Measurements from ENCODE around the gene KCTD2. TPM values are rescaled to one million over a fixed set of nuclear protein-coding genes. Genes with fewer than 3 reads are reported as not detected.

Gene KCTD2
- total RNA-seq, 4 donors from 2014 or later: 20.3 to 37.7 (median 29.9) TPM

GRCh38 chr17:75113798-75114551 is 67.0 kb downstream of the KCTD2 start:
- no peak for TF ChIP-seq EP300 (IDR thresholded peaks at IDR 0.05)
- peak; percentile 11 to 66 for TF ChIP-seq POLR2AphosphoS5 (IDR thresholded peaks at IDR 0.05)
- TF ChIP-seq POLR2A (IDR thresholded peaks at IDR 0.05; ENCODE audit: low read depth): no peak
- peak in 2 of 3 experiments; percentile 97 for TF ChIP-seq CTCF (IDR thresholded peaks at IDR 0.05)
- no peaks in the 10 kb centered on the region for H3K27me3 ChIP-seq
- DNase-seq (ENCODE audit: extremely low spot score): peak; percentile 98
- H3K36me3 ChIP-seq: peaks cover 0 to 13% (median 5%) of the 10 kb centered on the region in 4 donors
- WGBS: 12% methylated on average over 5 of the region's 22 CpGs
- H3K4me1 ChIP-seq: peaks cover 30 to 59% (median 48%) of the 10 kb centered on the region in 4 donors
- peak overlapping the region; percentile 77 to 86 (median 82) for H3K27ac ChIP-seq (replicated peaks in 1 of 4)
- H3K9me3 ChIP-seq: no peaks in the 10 kb centered on the region
- peak overlapping the region; percentile 53 to 64 (median 58) for H3K4me3 ChIP-seq
- intact Hi-C loops (cut with DNase I): loop anchor here (2.0 kb wide), 2 partner anchors 17 to 91 kb away; partner anchors contain the start of genes NT5C and NUP85

GRCh38 chr17:75114552-75115314 is 67.7 kb downstream of the KCTD2 start:
- TF ChIP-seq EP300 (IDR thresholded peaks at IDR 0.05) (no peak), POLR2AphosphoS5 (IDR thresholded peaks at IDR 0.05) (no peak), POLR2A (IDR thresholded peaks at IDR 0.05; ENCODE audit: low read depth) (no peak), CTCF (IDR thresholded peaks at IDR 0.05) (no peak)
- H3K9me3 ChIP-seq: no peaks in the 10 kb centered on the region
- no peaks in the 10 kb centered on the region for H3K27me3 ChIP-seq
- H3K36me3 ChIP-seq: peaks cover 0 to 16% (median 6%) of the 10 kb centered on the region in 4 donors
- intact Hi-C loops (cut with DNase I): loop anchor here (2.0 kb wide), 2 partner anchors 16 to 90 kb away; partner anchors contain the start of genes NT5C and NUP85
- WGBS: 51% methylated on average over 19 of the region's 19 CpGs
- peak overlapping the region; percentile 77 to 86 (median 82) for H3K27ac ChIP-seq (replicated peaks in 1 of 4)
- peak overlapping the region; percentile 53 to 64 (median 58) for H3K4me3 ChIP-seq
- H3K4me1 ChIP-seq: peaks cover 24 to 52% (median 42%) of the 10 kb centered on the region in 4 donors
- DNase-seq (ENCODE audit: extremely low spot score): no peak

Small RNAs within 50 kb of the gene (small RNA-seq; reads per million reads assigned to genes)
- gene AC111186.1 (0 reads per million in 3 donors), gene RF00019 (0 reads per million in 3 donors), gene RN7SL573P (0 reads per million in 3 donors), gene RNU6-362P (0 reads per million in 3 donors)

Other genes with a start within 250 kb of the KCTD2 start
- gene GRIN2C, start 187.3 kb upstream of the KCTD2 start, total RNA-seq: 1 to 10 TPM in 1 of 4 donors, under 1 TPM in 3; 0.17 to 2.5 (median 0.50) TPM
- gene FDXR, start 174.2 kb upstream of the KCTD2 start, total RNA-seq: 10 to 100 TPM in 1 of 4 donors, 1 to 10 TPM in 3; 4.9 to 10.6 (median 7.0) TPM
- gene FADS6, start 153.6 kb upstream of the KCTD2 start, total RNA-seq: under 1 TPM in 1 of 4 donors, not detected in 3; 0.33 TPM
- under 1 TPM in 1 of 4 donors, not detected in 3; 0.39 TPM for gene USH1G, start 124.0 kb upstream of the KCTD2 start, total RNA-seq
- gene OTOP2, start 123.0 kb upstream of the KCTD2 start, total RNA-seq: not detected
- not detected for gene OTOP3, start 111.3 kb upstream of the KCTD2 start, total RNA-seq
- gene HID1, start 74.5 kb upstream of the KCTD2 start, total RNA-seq: 10 to 100 TPM in 2 of 4 donors, 1 to 10 TPM in 2; 4.5 to 17.1 (median 10.9) TPM
- 10 to 100 TPM; 14.6 to 36.7 (median 24.3) TPM for gene CDR2L, start 59.6 kb upstream of the KCTD2 start, total RNA-seq
- 10 to 100 TPM; 34.9 to 47.8 (median 40.2) TPM for gene MRPL58, start 34.6 kb upstream of the KCTD2 start, total RNA-seq
- 100 to 1,000 TPM; 202 to 388 (median 256) TPM for gene ATP5PD, start 256 bp upstream of the KCTD2 start, total RNA-seq
- 1 to 10 TPM; 3.8 to 9.7 (median 7.6) TPM for gene SLC16A5, start 40.7 kb downstream of the KCTD2 start, total RNA-seq
- gene ARMC7, start 62.7 kb downstream of the KCTD2 start, total RNA-seq: 10 to 100 TPM in 1 of 4 donors, 1 to 10 TPM in 3; 3.5 to 10.3 (median 6.7) TPM
- gene NT5C, start 84.5 kb downstream of the KCTD2 start, total RNA-seq: 10 to 100 TPM; 70.6 to 98.7 (median 75.1) TPM
- 10 to 100 TPM in 3 of 4 donors, 1 to 10 TPM in 1; 5.4 to 24.2 (median 18.4) TPM for gene JPT1, start 107.3 kb downstream of the KCTD2 start, total RNA-seq
- gene SUMO2, start 135.7 kb downstream of the KCTD2 start, total RNA-seq: 100 to 1,000 TPM in 1 of 4 donors, 10 to 100 TPM in 3; 64.4 to 101 (median 80.0) TPM
- gene NUP85, start 158.5 kb downstream of the KCTD2 start, total RNA-seq: 10 to 100 TPM; 20.4 to 32.4 (median 23.3) TPM
- gene GGA3, start 214.4 kb downstream of the KCTD2 start, total RNA-seq: 10 to 100 TPM; 14.6 to 31.4 (median 21.2) TPM
- 10 to 100 TPM; 37.8 to 40.6 (median 39.1) TPM for gene MRPS7, start 214.7 kb downstream of the KCTD2 start, total RNA-seq
- 10 to 100 TPM; 42.4 to 52.0 (median 44.8) TPM for gene MIF4GD, start 224.0 kb downstream of the KCTD2 start, total RNA-seq
- 10 to 100 TPM in 3 of 4 donors, 1 to 10 TPM in 1; 9.6 to 17.5 (median 15.2) TPM for gene SLC25A19, start 242.2 kb downstream of the KCTD2 start, total RNA-seq

All from esophagus muscularis mucosa (tissue), 4 donors.